ENCODE data around the gene CPA5.

- TF ChIP-seq, protein P1, sequence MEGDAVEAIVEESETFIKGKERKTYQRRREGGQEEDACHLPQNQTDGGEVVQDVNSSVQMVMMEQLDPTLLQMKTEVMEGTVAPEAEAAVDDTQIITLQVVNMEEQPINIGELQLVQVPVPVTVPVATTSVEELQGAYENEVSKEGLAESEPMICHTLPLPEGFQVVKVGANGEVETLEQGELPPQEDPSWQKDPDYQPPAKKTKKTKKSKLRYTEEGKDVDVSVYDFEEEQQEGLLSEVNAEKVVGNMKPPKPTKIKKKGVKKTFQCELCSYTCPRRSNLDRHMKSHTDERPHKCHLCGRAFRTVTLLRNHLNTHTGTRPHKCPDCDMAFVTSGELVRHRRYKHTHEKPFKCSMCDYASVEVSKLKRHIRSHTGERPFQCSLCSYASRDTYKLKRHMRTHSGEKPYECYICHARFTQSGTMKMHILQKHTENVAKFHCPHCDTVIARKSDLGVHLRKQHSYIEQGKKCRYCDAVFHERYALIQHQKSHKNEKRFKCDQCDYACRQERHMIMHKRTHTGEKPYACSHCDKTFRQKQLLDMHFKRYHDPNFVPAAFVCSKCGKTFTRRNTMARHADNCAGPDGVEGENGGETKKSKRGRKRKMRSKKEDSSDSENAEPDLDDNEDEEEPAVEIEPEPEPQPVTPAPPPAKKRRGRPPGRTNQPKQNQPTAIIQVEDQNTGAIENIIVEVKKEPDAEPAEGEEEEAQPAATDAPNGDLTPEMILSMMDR (IDR thresholded peaks at IDR 0.05; ENCODE audit: borderline replicate concordance, extremely low read depth, low read length, poor library complexity, severe bottlenecking), result no peak
- no peak for TF ChIP-seq EZH2 (IDR thresholded peaks at IDR 0.05; ENCODE audit: borderline replicate concordance, low read depth, low read length, severe bottlenecking)
These were observed 13.9 kb downstream of the CPA5 start for GRCh38 chr7:130358471-130358870.
